ENCODE data around the gene IL6ST.

The IL6ST gene

GRCh38 chr5:55918087-55919035 lies 76.4 kb downstream of the IL6ST start:
- no peak for DNase-seq

DNA sequence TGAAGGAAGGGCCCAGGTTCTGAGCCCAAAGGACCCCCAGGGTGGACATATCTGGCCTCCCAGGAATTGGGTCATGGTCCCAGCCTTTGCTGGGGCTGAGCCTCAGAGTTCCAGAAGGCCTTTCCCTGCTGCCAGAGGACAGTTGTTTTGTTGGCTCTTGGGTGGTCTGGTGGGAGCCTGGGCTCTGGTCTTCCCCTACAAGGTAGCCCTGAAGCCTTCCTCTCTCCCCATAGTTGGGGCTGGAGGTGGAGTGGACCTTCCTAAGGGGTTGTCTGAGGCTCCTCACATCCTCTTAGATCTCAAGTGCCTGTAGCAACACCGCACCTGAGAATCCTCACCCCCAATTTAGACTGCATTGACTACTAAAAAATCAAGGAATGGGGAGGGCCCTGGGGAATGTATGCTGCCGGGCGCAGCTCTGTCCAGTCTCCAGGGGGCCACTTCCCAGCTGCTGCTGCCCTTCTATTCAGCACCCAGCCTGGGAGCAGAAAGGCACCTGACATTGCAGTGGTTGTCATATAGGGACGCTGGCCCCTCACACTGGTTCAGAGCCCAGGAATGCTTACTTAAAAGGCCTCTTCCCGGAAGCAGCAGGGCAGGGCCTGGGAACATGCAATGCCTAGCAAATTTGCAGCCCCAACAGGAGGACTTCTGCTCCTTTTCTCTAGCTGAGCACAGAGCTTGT lies 77.2 kb downstream of the IL6ST start:
- no peak for DNase-seq

GRCh38 chr5:55916986-55917385 lies 77.8 kb downstream of the IL6ST start:
- no peak for DNase-seq

DNA sequence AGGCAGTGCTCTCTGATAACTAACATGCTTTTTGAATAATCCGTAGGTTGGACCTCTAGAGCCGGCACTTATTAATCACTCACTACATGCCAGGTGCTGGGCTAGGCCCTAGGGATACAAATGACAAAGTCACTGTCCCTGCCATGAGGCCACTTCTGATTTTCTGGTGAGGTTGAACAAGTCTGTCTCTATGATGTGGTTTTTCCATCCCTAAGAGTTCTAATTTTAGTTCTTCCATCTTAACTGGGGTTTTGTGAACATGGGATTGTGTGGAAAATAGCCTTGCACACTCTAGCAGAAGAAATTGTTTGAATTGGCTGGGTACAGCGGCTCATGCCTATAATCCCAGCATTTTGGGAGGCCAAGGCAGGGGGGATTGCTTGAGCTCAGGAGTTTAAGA lies 79.0 kb downstream of the IL6ST start:
- DNase-seq = no peak

GRCh38 chr5:55914971-55915370 lies 79.8 kb downstream of the IL6ST start:
- no peak for DNase-seq

GRCh38 chr5:55913466-55914413 lies 81.0 kb downstream of the IL6ST start:
- DNase-seq = no peak

DNA sequence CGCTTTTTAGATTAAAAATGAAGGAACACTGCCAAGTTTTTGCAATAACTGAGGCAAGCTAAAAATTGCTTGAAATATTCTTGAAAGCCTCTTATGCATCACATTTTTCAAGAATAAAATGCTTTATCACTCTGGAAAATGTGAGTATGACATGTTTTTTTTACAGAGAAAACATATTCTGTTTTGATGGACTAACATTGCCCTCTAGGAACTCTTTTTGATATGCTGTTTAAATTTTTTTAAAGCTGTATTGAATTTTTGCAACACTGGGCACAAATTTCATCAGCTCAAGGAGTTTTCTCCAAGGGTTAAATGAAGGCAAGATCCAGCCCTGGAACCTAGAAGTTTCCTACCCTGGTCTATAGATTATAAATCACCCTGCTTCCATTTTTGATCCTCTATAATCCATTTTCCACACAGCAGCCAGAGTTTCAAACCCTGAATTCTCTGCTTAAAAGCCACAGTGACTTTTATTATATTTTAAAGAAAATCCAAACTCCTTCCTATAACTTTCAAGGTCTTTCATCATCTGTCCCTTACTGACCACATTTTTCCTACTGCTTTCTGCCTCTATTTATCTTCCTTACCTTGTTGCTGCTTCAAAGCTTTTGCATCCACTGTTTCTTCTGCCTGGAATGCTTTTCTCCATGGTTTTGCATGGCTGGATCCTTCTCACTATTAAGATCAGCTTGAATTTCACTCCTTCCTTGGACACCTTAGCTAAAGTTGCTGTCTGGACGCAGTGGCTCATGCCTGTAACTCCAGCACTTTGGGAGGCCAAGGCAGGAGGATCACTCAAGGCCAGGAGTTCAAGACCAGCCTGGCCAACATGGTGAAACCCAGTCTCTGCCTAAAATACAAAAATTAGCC lies 82.7 kb downstream of the IL6ST start:
- DNase-seq = no peak

DNA sequence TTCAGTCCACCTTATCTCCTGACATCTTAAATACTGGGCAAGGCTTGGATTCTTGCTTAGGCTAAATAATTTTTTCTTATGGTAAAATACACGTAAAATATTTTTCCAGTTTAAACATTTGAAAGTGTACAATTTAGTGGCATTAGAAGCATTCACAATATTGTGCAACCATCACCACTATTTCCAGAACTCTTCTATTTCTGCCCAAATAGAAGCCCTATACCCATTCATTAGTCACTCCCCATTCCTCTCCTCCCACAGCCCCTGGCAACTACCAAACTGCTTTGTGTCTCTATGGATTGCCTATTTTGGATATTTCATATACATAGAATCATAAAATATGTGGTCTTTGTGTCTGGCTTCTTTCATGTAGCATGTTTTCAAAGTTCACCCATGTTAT lies 86.0 kb downstream of the IL6ST start:
- DNase-seq = no peak

DNA sequence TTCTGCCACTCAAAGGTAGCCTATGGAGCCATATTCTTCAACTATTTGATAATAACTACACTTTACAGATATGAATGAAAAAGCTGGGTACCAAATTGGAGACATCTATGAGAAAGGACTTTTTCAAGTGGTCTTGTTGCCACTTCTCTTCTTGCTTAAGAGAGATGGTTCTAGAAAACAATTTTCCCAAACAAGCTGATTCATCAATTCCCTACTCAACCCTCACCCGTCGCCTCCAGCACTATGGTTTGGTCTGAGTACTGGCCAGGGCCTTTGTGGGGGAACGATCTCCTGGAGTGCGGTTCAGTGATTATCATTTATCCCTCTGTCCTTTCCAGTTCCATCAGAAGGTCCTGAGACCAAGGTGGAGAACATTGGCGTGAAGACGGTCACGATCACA lies 86.8 kb downstream of the IL6ST start:
- no peak for DNase-seq

DNA sequence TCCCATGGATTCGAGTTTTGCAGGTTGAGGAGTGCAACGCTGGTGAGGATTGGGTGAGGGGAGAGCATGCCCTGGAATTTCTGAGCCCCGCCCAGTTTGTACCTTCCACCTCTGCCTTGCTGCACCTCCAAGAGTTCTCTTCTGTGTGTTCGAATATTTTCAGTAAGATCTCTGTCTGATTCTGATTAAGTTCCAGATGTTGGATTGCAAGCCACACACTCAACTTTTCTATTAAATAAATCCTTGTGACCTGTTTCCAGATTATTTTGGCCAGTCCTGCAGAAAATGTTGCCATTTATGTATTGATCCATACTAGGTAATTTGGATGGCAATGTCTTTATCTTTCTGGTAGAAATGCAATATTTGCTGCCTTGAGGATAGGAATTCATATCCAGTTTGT lies 89.5 kb downstream of the IL6ST start:
- DNase-seq = no peak

- DNase-seq = no peak
These were observed 90.6 kb downstream of the IL6ST start for GRCh38 chr5:55904152-55904551.

DNA sequence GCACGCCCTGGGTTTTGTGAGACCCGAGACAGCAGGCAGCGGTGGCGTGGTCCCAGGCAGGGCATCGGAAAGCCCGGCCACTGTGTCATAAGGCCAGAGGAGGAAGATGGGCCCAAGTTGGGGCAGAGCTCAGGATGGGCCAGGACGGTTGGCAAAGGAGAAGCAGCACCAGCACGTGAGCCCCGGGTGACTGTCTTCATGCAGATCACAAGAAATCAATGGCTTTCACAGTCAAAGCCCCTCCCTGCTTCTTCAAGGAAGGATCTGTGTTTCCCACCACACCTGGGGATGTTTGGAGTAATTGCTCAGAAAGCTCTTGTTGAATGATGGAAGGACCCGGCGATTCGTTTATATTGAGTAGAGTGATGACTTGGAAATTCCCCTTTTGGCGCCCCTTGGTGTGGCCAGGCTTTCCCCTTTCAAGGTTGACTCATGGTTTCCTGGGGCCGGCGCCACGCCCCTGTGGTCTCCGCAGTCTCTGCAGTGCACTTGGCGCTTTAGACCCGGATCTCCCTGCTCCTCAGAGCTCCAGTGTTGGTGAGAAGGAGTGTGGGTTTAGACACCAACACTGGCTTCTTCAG lies 91.6 kb downstream of the IL6ST start:
- no peak for DNase-seq

- no peak for DNase-seq
These were observed 92.1 kb downstream of the IL6ST start for GRCh38 chr5:55902696-55903095.

DNA sequence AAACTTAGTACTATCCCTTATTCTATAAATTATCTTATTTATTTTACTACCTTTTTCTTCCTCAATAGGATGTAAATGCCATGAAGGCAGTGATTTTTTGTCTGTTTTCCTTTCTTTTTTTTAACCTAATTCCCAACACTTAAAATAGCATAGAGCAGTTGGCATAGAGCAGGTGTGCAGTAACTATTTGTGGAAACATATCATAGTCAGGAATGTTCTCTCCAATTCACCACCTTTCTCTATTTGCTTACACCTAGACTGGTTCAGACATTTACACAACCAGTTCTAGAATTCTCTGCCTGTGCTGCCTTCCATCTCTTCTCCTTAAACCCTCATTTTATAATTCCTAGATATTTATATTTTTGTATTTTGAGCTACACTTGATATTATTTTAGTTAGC lies 94.0 kb downstream of the IL6ST start:
- no peak for DNase-seq

GRCh38 chr5:55900068-55900467 lies 94.7 kb downstream of the IL6ST start:
- DNase-seq = no peak

DNA sequence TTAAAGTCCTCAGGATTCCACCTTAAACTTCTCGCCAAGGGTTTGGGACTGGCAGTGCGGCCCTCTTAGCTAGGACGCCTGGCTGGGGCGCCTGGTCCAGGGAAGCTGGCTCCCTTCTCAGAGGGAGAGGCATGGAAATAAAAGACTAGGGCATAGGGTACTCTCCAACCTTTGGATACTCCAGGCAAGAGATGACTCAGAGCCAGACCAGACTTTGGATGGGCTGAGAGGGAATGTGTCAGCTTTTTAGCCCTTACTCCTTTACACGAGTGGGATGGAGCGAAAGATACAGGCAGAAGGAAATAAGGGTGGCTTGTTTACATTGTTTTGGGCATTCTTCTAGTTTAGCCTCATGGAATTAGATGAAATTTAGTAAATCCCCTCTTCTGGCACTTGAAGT lies 95.4 kb downstream of the IL6ST start:
- DNase-seq = no peak

DNA sequence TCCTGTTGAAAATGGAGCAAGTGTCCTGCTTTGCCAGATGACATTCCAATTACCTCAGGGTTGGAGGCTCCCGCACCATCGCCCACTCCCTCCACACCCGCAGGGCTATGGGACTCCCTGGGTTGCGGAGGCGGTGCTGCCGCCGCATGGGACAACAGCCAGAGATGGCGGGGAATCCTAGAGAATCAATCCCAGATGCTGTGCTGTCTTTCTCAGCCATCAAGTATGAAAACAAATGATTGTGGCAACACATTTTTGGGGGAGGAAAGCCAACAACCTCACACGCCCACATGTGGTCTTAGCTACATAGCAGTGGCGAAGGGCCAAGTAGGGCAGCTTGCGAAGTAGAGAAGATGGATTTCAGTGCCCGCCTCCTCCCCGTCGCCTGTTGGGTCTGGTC lies 96.9 kb downstream of the IL6ST start:
- no peak for DNase-seq

DNA sequence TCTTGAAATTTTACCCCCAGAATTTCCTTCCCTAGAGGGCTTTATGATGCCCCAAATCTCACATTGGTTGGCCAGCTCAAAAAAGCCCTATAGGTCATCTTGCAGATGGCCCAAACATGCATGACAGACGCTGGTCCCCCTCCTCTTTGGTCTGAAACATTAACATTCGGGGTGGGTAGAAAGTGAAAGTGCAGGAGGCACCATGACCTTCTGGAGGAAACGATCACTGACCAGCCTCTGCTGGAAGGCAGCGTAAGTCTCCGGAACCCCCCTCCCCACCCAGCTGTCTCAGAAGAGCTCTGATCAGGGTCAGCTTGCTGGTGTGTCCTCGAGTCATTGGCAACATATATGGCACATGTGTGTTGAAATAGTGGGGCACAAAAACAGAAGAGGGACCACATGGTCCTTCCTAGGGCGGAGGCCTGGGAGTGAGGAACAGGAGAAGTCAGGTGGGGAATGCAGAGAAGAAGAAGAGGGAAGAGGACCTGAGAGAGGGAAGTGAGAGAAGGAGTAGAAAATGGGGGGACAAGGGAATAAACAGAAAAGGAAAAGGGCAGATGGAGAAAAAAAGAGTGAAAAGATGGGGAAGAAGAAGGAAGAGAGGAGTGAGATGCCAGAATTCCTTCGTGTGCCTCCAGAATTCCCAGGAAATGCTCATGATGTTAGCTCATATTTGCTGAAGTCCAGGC lies 97.4 kb downstream of the IL6ST start:
- DNase-seq = no peak

DNA sequence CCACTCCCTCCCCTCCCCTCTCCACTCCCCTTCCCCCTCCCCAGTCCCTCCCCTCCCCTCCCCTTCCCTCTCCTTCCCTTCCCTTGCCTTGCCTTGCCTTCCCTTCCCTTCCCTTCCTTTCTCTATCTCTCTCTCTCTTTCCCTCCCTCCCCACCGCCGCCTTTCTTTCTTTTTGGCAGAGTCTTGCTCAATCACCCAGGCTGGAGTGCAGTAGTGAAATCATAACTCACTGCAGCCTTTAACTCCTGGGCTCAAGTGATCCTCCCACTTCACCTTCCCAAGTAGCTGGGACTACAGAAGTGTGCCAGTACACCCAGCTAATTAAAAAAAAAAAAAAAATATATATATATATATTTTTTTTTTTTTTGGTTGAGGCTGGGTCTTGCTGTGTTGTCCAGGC lies 98.1 kb downstream of the IL6ST start:
- no peak for DNase-seq

DNA sequence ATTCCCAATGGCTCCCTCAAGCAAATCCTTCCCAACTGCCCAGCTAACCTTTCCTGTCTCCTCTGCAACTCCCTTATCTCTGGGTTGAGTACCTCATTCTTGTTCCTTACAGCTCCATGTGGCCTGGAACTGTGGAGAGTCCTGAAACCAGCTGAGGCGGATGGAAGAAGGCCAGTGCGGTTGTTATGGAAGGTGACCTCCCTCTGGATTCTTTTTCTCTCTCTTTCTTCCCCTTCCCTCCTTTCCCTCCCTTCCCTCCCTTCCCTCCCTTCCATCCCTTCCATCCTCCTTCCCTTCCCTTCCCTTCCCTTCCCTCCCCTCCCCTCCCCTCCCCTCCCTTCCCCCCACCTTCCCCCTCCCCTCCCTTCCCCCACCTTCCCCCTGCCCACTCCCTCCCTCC lies 98.5 kb downstream of the IL6ST start:
- no peak for DNase-seq

GRCh38 chr5:55895346-55895745 lies 99.4 kb downstream of the IL6ST start:
- DNase-seq = no peak

Measured in NCI-H1105 treated with DMSO at 0.1 percent for 48 hours (cell line).